Spleen (tissue), 11 donors: ENCODE data around the gene PDE8A. TPM values are rescaled to one million over a fixed set of nuclear protein-coding genes. Genes with fewer than 3 reads are reported as not detected.

Experiments used
- DNase-seq: peaks from one replicate; pipeline ENCODE4 v3.0.0-alpha.2; 2020
- H3K27ac ChIP-seq, 8 donors: fragments of 200-600 bp; sonication (generic) in 7 of 8; 1 replicate in 4 of 8; 2 replicates in 4 of 8; pipeline versions ENCODE4 v1.5.0 to v1.8.0; 2016 to 2021; ENCODE audit warnings: inconsistent platforms in 4 of 8, mild to moderate bottlenecking in 4 of 8, moderate library complexity in 1 of 8
- H3K27me3 ChIP-seq, 7 donors: fragments of 200-600 bp; sonication (generic) in 6 of 7; replicated peaks in 1 of 7; 1 replicate in 4 of 7; 2 replicates in 3 of 7; pipeline versions ENCODE4 v1.5.0 to v1.8.0; 2016 to 2021; ENCODE audit warnings: inconsistent platforms in 3 of 7, mild to moderate bottlenecking in 1 of 7
- H3K36me3 ChIP-seq, 6 donors: fragments of 200-600 bp; sonication (generic) in 5 of 6; 1 replicate in 4 of 6; 2 replicates in 2 of 6; pipeline versions ENCODE4 v1.5.0 to v1.8.0; 2016 to 2021; ENCODE audit warnings: inconsistent platforms in 2 of 6
- H3K4me1 ChIP-seq, 6 donors: fragments of 200-600 bp; sonication (generic) in 5 of 6; 1 replicate in 3 of 6; 2 replicates in 3 of 6; pipeline versions ENCODE4 v1.5.0 to v1.8.0; 2016 to 2021; ENCODE audit warnings: inconsistent platforms in 3 of 6
- H3K4me3 ChIP-seq, 8 donors: fragments of 200-600 bp; sonication (generic) in 7 of 8; 1 replicate in 4 of 8; 2 replicates in 4 of 8; pipeline versions ENCODE4 v1.5.0 to v1.8.0; 2016 to 2021; ENCODE audit warnings: inconsistent platforms in 4 of 8, mild to moderate bottlenecking in 4 of 8, moderate library complexity in 2 of 8
- H3K9me3 ChIP-seq, 8 donors: fragments of 200-600 bp; sonication (generic) in 7 of 8; 1 replicate in 4 of 8; 2 replicates in 4 of 8; pipeline versions ENCODE4 v1.5.0 to v1.8.0; 2016 to 2021; ENCODE audit warnings: inconsistent platforms in 4 of 8
- POLR2A ChIP-seq, 3 donors: fragments of 450-650 bp; IDR thresholded peaks; one replicate each; pipeline ENCODE4 v1.5.1; 2017; ENCODE audit warnings: antibody characterized with exemption in 3 of 3, mild to moderate bottlenecking in 1 of 3
- POLR2AphosphoS5 ChIP-seq, 3 donors: sonication (generic); formaldehyde crosslinking; IDR thresholded peaks; one replicate each; pipeline ENCODE4 v1.5.1; 2017; ENCODE audit warnings: antibody characterized with exemption in 3 of 3
- WGBS, 5 donors: extraction: QIAGEN DNeasy Blood & Tissue Kit in 3 of 5; methylation state at CpG; one replicate each; pipeline versions ENCODE4 v1.1.5 to v1.1.7; 2013 to 2018; 5-methylcytosine and 5-hydroxymethylcytosine counted together
- intact Hi-C: fragments of 100-400 bp; cut with DNase I; formaldehyde crosslinking; loops from one replicate; pipeline ENCODE4 v1.15.0; 2023; ENCODE audit warnings: low total_unique reads
- polyA plus RNA-seq, 3 donors: library from polyadenylated mRNA; stranded (reverse); fragments of 200-250 nt; gene quantifications; one replicate each; pipeline ENCODE4 v1.2.1, GENCODE V29; 2013
- total RNA-seq, 7 donors: library from RNA; depleted of rRNA in 3 of 7; stranded (reverse); fragments of >200 nt in 3 of 7; fragmentation: NEBNext Ultra II Directional in 4 of 7; extraction: Animal tissue kit (Norgen Biotek cat#: 25700) in 4 of 7; gene quantifications; one replicate each; pipeline versions ENCODE4 v1.1.0 to v1.2.1, GENCODE V29; 2016 to 2021
- TF ChIP-seq, protein P1 (sequence below), 11 experiments: fragments of 200-600 bp in 7 of 11; fragments of 450-650 bp in 4 of 11; sonication (generic) in 4 of 11; IDR thresholded peaks in 8 of 11; conservative IDR thresholded peaks in 3 of 11; 1 replicate in 7 of 11; 2 replicates in 4 of 11; pipeline versions ENCODE4 v1.4.0 to v1.8.0; 2016 to 2021; ENCODE audit warnings: antibody characterized with exemption in 11 of 11, inconsistent platforms in 4 of 11, mild to moderate bottlenecking in 1 of 11
- donor health status: healthy with polysubstance abuse.
- donor health status: DM: no; HTN: no; CAD: no; lungs with moderate emphysema.
- donor health status: DM: no; HTN: no; CAD: no.
- donor health status: Bipolar disorder and iron deficiency.
- donor health status: healthy.
- donor health status: DM: no; HTN: no; CAD: no.
- donor health status: DM: yes; HTN: yes; CAD: no.

PDE8A gene
- total and polyA plus RNA-seq, 10 donors = 13.2 to 52.2 (median 30.6) TPM

DNA sequence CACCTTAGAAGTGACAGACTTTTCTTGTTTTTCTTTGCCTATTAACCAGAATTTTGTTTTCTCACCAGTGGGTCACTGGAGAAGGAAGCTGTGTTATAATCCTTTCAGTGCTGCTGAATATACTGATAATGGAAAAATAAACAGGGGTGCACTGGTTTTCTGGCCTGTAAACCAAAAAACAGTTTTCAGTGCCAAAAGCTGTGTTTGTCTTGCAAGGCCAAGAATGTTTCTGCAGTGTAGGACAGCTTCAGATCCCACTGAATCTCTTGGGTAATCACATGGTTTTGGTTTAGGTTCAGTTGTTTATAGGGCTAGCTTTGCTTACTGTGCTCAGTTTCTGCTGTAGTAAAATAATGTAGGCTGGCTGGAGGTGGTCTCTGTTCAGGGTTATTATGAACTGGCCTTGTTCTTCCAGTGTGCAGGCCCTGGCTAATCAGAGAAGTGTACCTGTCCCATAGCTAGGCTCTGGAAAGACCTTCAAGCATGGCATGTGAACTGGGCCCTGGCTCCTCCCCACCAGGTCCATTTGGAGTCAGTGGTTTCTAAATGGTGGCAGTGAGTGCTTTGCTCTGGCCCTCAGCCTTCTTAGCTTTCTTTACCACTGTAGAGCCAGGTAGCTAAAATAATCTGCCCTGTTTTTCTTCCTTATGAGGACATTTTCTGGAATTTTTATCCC, 18.7 kb downstream of the PDE8A start:
- H3K4me3 ChIP-seq = no peak overlapping the region
- no peak for DNase-seq
- H3K9me3 ChIP-seq = no peaks in the 10 kb centered on the region
- peaks cover 4 to 65% (median 48%) of the 10 kb centered on the region in 6 donors for H3K4me1 ChIP-seq
- intact Hi-C loops = no loop called here
- TF ChIP-seq POLR2AphosphoS5 (IDR thresholded peaks at IDR 0.05) (no peak), POLR2A (IDR thresholded peaks at IDR 0.05) (no peak)
- TF ChIP-seq, protein P1, sequence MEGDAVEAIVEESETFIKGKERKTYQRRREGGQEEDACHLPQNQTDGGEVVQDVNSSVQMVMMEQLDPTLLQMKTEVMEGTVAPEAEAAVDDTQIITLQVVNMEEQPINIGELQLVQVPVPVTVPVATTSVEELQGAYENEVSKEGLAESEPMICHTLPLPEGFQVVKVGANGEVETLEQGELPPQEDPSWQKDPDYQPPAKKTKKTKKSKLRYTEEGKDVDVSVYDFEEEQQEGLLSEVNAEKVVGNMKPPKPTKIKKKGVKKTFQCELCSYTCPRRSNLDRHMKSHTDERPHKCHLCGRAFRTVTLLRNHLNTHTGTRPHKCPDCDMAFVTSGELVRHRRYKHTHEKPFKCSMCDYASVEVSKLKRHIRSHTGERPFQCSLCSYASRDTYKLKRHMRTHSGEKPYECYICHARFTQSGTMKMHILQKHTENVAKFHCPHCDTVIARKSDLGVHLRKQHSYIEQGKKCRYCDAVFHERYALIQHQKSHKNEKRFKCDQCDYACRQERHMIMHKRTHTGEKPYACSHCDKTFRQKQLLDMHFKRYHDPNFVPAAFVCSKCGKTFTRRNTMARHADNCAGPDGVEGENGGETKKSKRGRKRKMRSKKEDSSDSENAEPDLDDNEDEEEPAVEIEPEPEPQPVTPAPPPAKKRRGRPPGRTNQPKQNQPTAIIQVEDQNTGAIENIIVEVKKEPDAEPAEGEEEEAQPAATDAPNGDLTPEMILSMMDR (IDR thresholded peaks at IDR 0.05 in 8 of 11, conservative IDR thresholded peaks at IDR 0.05 in 3 of 11) = no peak
- no peak overlapping the region for H3K27ac ChIP-seq
- no peaks in the 10 kb centered on the region for H3K36me3 ChIP-seq
- H3K27me3 ChIP-seq = no peaks in the 10 kb centered on the region

DNA sequence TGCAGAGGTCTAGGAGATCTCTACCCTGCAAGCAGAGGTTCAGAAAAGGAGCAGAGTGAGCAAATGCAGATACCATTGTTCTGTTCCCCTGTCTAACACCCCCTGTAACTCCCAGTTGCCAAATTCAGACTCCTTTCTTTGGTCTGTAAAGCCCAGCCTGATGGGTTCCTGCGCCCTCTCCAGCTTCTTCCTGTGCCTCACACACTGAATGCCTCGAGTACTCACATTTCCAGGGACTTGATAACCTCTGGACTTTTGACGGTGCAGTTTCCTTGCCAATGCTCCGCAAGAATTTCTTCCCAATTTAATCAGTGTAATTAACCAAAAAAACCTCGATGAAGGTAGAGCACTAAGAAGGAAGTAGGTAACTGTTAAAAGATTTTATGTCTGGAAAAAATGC, 19.3 kb downstream of the PDE8A start:
- H3K27ac ChIP-seq = no peak overlapping the region
- no peak for DNase-seq
- TF ChIP-seq, protein P1 (IDR thresholded peaks at IDR 0.05 in 8 of 11, conservative IDR thresholded peaks at IDR 0.05 in 3 of 11) = no peak
- TF ChIP-seq POLR2AphosphoS5 (IDR thresholded peaks at IDR 0.05) = no peak
- no peaks in the 10 kb centered on the region for H3K27me3 ChIP-seq
- intact Hi-C loops = no loop called here
- H3K4me3 ChIP-seq = no peak overlapping the region
- H3K4me1 ChIP-seq = peaks cover 8 to 71% (median 48%) of the 10 kb centered on the region in 6 donors
- WGBS, 5 donors = 64 to 83% (median 69%) methylated on average over 5 of the region's 5 CpGs
- H3K36me3 ChIP-seq = no peaks in the 10 kb centered on the region
- no peaks in the 10 kb centered on the region for H3K9me3 ChIP-seq

DNA sequence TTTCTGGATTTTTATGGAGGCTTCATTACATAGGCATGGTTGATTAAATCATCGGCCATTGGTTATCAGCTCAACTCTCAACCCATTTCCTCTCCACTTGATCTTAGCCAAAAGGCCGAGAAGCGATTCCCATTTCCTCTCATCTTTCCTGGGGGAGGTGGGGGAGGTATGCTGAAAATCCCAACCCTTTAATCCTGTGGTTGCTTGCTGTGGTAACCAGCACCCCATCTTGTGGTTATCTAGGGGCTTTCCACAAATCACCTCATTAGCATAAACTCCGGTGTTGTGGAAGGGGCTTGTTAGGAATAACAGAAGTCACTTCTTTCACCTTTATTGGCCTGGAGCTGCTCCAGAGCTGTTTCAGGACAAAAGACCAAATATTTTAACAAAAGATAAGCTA, 20.9 kb downstream of the PDE8A start:
- Histone ChIP-seq H3K27me3 (no peaks in the 10 kb centered on the region), H3K27ac (no peak overlapping the region), H3K4me1 (peaks cover 8 to 76% (median 48%) of the 10 kb centered on the region in 6 donors), H3K4me3 (no peak overlapping the region), H3K9me3 (no peaks in the 10 kb centered on the region), H3K36me3 (no peaks in the 10 kb centered on the region)
- TF ChIP-seq, protein P1 (IDR thresholded peaks at IDR 0.05 in 8 of 11, conservative IDR thresholded peaks at IDR 0.05 in 3 of 11) = no peak
- TF ChIP-seq POLR2AphosphoS5 (IDR thresholded peaks at IDR 0.05) (no peak), POLR2A (IDR thresholded peaks at IDR 0.05) (no peak)
- no peak for DNase-seq
- intact Hi-C loops = no loop called here
- 37 to 49% (median 44%) methylated on average over 4 of the region's 4 CpGs for WGBS, 5 donors

DNA sequence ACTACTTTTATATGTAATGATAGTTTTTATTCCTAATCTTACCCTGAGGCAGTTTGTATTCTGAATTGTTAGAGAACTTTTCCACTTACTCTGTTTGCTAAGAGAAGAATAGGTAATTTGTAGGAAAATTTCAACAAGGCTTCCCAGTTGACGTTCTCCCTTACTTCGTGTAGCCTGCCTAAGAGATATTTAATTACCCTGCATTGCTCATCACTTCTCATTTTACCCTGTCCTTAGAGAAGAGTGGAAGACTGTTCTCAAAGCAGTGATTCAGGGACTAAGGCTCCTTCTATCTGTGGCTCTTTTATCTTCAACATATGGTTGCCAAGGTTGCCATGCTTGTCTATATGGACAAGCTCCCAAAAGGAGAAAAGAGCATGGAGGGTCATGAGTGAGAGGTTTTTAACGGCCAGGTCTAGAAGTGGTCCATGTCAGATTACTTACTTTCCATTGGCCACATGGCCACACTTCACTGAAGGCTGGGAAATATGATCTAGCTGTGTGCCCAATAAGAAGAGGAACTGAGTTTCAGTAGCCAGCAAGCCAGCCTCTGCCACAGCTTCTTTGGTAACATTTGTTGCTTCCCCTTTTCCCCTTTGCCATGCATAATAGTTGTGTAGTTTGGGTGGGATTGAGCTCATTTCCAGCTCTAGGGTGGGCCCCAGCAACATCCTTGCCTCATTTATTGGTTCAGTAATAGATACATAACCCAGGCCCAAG, 22.1 kb downstream of the PDE8A start:
- WGBS, 5 donors = 63 to 87% (median 72%) methylated on average over 3 of the region's 3 CpGs
- Histone ChIP-seq H3K4me1 (peaks cover 12 to 79% (median 58%) of the 10 kb centered on the region in 6 donors), H3K4me3 (no peak overlapping the region), H3K9me3 (no peaks in the 10 kb centered on the region), H3K36me3 (no peaks in the 10 kb centered on the region), H3K27me3 (no peaks in the 10 kb centered on the region), H3K27ac (peak overlapping the region in 5 of 8 donors; percentile 12 to 72 (median 58))
- no peak for DNase-seq
- TF ChIP-seq, protein P1 (IDR thresholded peaks at IDR 0.05 in 8 of 11, conservative IDR thresholded peaks at IDR 0.05 in 3 of 11) = no peak
- no peak for TF ChIP-seq POLR2AphosphoS5 (IDR thresholded peaks at IDR 0.05)
- no peak for TF ChIP-seq POLR2A (IDR thresholded peaks at IDR 0.05)
- intact Hi-C loops = no loop called here
